ENCODE measurements around the gene MZF1.
"Not testable (repeated sequence)": the region's sequence is repeated elsewhere in the genome, so short reads cannot be mapped to it uniquely, and the experiment has no call there.

MZF1 gene

DNA sequence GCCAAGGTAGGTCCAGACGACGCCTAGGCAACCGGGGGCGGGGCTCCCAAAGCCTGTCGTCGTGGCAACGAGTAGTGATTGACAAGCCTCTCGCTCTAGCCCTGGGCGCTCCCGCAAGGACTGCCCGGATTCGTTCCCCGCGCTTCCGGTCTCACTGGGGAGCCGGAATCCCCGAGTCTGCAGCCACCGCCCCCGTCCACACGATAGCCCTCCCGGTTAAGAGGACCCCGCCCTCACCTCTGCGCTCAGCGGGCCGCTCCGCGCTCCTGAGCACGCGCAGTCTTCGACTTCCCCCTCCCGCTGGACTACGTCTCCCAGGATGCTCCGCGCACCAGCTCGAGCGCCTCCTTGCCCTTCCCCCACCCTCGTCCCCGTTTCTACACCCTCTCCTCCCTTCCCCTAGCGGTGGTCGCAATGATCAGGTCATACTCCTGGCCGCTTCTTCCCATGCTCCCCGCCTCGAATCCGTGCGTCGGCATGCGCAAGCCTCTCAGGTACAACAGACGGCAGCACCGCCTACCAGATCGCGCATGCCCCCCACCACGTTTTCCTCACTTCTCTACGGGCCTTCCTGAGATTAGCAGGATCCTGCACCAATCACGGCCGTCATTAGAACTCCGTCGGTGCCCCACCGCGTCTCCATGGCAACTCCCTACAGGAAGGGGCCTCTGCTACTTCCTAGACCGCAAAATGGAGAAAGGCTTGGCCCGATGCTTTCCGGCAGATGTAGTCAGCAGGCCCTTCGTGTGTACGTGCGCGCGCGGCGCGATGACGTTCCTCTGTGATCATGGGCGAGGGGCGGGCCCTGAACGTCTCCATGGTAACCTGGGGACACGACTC, at the start of gene MZF1:
Gene MZF1 (minus strand): TSS at position 518 of the 840 bp plus-strand sequence. CDS start 1,946 bp downstream, outside the sequence.
- peak within 1 kb of the TSS; percentile 91 to 95 (median 92) for H3K4me3 Mint-ChIP-seq

DNA sequence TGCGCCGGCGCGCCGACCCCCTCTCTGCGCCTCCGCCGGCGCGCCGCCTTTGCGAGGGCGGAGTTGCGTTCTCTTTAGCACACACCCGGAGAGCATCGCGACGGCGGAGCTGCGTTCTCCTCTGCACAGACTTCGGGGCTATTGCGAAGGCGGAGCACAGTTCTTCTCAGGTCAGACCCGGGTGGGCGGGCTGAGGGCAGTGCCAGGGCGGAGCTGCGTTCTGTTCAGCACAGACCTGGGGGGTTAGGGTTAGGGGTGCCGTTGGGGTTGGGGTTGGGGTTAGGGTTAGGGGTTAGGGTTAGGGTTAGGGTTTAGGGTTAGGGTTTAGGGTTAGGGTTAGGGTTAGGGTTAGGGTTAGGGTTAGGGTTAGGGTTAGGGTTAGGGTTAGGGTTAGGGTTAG, 34.1 kb upstream of the MZF1 start:
- not testable (repeated sequence) for H3K27ac Mint-ChIP-seq; H3K36me3 Mint-ChIP-seq (ENCODE audit: low read depth); H3K9me3 Mint-ChIP-seq; H3K4me1 Mint-ChIP-seq; H3K4me3 Mint-ChIP-seq; H3K27me3 Mint-ChIP-seq (ENCODE audit: low read depth)

More for the DNA sequence above, at the start of gene MZF1:
- H3K36me3 Mint-ChIP-seq (ENCODE audit: low read depth), result peaks cover 6% of the 10 kb centered on the region
- peak within 1 kb of the TSS; percentile 95 to 99 (median 98) for H3K27ac Mint-ChIP-seq
- H3K9me3 Mint-ChIP-seq, result no peaks in the 10 kb centered on the region
- TF ChIP-seq, protein P1, sequence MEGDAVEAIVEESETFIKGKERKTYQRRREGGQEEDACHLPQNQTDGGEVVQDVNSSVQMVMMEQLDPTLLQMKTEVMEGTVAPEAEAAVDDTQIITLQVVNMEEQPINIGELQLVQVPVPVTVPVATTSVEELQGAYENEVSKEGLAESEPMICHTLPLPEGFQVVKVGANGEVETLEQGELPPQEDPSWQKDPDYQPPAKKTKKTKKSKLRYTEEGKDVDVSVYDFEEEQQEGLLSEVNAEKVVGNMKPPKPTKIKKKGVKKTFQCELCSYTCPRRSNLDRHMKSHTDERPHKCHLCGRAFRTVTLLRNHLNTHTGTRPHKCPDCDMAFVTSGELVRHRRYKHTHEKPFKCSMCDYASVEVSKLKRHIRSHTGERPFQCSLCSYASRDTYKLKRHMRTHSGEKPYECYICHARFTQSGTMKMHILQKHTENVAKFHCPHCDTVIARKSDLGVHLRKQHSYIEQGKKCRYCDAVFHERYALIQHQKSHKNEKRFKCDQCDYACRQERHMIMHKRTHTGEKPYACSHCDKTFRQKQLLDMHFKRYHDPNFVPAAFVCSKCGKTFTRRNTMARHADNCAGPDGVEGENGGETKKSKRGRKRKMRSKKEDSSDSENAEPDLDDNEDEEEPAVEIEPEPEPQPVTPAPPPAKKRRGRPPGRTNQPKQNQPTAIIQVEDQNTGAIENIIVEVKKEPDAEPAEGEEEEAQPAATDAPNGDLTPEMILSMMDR (IDR thresholded peaks at IDR 0.05; ENCODE audit: unreplicated experiment in 3 of 3), result peak in 2 of 3 experiments; percentile 13 to 15
- no peaks in the 10 kb centered on the region for H3K27me3 Mint-ChIP-seq (ENCODE audit: low read depth)
- peaks cover 23% of the 10 kb centered on the region for H3K4me1 Mint-ChIP-seq

DNA sequence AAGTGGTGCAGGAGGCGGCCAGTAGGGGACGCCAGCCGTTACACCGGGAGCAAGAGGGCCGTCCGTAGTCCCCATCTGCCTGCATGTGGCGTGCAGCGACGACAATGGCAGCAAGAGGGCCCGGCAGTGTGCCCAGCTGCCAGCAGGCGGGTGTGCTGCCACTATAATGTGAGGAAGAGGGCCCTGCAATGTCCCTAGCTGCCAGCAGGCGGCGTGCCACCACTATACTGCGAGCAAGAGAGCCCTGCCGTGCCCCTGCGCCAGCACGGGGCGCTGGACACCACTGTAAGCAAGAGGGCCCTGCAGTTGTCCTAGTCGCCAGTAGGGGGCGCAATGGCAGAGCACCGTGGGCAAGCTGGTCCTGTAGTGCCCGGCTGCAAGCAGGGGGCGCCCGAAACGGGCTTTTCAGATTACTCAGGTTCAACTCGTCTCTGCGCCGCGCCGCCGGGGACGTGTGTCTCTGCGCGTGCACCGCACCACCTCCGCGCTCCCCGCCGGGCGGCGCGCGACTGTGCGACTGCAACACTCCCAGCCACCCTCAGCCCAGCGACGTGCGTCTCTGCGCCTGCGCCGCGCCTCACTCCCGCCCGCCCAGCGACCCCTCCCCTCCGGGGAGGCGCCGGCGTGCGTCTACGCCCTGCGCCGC, 33.2 kb upstream of the MZF1 start:
- H3K4me1 Mint-ChIP-seq; H3K9me3 Mint-ChIP-seq; H3K4me3 Mint-ChIP-seq; H3K27ac Mint-ChIP-seq; H3K36me3 Mint-ChIP-seq (ENCODE audit: low read depth); H3K27me3 Mint-ChIP-seq (ENCODE audit: low read depth): not testable (repeated sequence)

DNA sequence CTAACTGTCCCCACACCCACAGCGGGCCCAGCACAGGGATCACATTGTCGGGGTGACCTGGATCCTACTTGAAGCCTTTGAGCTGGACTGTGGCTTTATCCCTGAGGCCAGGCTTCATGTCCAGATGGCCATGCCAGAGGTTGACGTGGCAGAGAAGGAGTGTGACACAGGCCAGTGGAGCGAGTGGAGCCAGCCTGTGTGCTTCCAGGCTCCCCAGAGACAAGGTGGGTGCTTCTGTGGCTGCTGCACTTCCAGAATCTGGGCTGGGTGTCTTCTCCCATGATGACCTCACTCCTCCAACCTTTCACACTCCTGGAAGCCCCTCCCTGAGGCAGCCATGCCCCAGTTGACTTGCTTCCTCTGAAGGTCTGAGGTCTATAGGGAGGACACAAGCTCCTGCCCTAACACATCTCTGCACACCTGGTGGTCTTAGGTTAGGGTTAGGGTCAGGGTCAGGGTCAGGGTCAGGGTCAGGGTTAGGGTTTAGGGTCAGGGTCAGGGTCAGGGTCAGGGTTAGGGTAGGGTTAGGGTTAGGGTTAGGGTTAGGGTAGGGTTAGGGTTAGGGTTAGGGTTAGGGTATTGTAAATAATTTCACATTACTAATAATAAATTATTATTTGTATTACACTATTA, 13.1 kb upstream of the MZF1 start:
- Mint-ChIP-seq H3K27ac (peak overlapping the region; percentile 73 to 89 (median 88)), H3K4me3 (no peak overlapping the region), H3K36me3 (ENCODE audit: low read depth) (peaks cover 19% of the 10 kb centered on the region), H3K9me3 (no peaks in the 10 kb centered on the region), H3K27me3 (ENCODE audit: low read depth) (no peaks in the 10 kb centered on the region), H3K4me1 (peaks cover 15% of the 10 kb centered on the region)
- TF ChIP-seq, protein P1 (IDR thresholded peaks at IDR 0.05; ENCODE audit: unreplicated experiment in 3 of 3), result no peak

DNA sequence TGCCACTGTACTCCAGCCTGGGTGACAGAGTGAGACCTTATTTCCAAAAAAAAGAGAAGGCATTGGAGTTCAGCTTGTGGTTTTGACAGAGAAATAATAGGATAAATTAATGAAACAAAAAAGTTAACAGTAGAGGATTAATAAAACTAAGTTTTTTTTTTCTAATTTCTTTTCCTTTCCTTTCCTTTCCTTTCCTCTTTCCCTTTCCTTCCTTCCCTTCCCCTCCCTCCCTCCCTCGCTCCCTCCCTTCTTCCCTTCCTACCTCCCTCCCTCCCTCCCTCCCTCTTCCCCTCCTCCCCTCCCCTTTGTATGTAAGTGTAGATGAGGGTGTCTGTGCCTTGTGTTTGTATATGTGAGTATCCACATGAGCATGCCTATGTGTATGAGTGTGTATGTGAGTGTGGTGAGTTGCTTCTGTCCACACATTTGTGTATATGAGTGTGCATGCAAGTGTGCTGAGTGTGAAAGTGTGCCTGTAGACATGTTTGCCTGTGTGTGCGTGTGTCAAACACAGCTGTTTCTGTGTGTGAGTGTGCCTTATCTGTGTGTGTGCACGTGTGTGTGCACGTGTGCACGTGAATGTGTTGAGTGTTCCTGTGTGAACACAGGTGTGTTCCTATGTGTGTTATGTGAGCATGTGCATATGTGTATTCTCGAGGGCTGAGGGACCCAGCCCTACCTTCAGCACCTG, 12.5 kb upstream of the MZF1 start:
- H3K9me3 Mint-ChIP-seq, result no peaks in the 10 kb centered on the region
- TF ChIP-seq, protein P1 (IDR thresholded peaks at IDR 0.05; ENCODE audit: unreplicated experiment in 3 of 3), result no peak
- no peak overlapping the region for H3K4me3 Mint-ChIP-seq
- H3K4me1 Mint-ChIP-seq, result peaks cover 20% of the 10 kb centered on the region
- peak overlapping the region; percentile 88 to 89 (median 89) for H3K27ac Mint-ChIP-seq
- H3K27me3 Mint-ChIP-seq (ENCODE audit: low read depth), result no peaks in the 10 kb centered on the region
- peaks cover 22% of the 10 kb centered on the region for H3K36me3 Mint-ChIP-seq (ENCODE audit: low read depth)

DNA sequence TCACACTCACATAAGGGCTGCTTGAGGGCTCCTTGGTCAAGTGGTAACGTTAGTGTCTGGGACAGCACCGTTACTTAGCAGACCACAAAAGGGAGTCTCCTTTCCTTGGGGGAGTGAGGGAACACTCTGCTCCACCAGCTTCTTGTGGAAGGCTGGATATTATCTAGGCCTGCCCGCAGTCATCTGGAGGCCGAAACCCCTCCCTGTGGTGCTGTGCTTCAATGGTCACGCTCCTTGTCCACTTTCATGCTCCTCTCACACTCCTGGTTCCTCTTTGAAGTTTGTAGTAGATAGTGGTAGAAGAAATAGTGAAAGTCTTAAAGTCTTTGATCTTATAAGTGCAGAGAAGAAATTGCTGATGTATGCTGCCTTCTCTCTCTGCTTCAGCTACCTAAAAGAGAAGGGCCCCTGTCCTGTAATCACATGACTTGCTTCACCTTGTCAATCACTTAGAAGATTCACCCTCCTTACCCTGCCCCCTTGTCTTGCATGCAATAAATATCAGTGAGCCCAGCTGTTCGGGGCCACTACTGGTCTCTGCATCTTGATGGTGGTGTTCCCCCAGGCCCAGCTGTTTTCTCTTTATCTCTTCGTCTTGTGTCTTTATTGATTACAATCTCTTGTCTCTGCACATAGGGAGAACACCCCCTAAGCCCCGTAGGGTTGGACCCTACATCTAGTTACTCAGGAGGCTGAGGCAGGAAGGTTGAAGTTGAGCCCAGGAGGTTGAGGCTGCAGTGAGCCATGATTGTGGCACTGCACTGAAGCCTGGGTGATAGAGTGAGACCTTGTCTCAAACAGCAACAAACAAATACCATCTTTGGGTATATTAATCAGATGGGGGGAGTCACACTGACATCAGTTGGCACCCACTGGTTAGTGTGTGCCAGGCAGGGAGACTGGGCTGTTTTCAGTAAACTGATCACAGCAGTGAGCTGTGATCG, 11.6 kb upstream of the MZF1 start:
- Mint-ChIP-seq H3K4me1 (peaks cover 20% of the 10 kb centered on the region), H3K36me3 (ENCODE audit: low read depth) (peaks cover 22% of the 10 kb centered on the region), H3K4me3 (no peak overlapping the region), H3K9me3 (no peaks in the 10 kb centered on the region), H3K27ac (peak overlapping the region; percentile 88 to 89 (median 89)), H3K27me3 (ENCODE audit: low read depth) (no peaks in the 10 kb centered on the region)
- TF ChIP-seq, protein P1 (IDR thresholded peaks at IDR 0.05; ENCODE audit: unreplicated experiment in 3 of 3), result no peak

Measured in nephron (organoid).